Measurements from ENCODE around the gene ZNF467.
A peak's percentile ranks its signal among the peaks of the same experiment; 100 is the strongest.

Gene ZNF467

GRCh38 chr7:149793261-149793660 lies 19.9 kb upstream of the ZNF467 start:
- H2AK5ac ChIP-seq (ENCODE audit: low read depth, low read length) = peak overlapping the region; percentile 97
- no peak overlapping the region for H3K4me3 ChIP-seq (ENCODE audit: low read length in 2 of 2)
- DNase-seq (ENCODE audit: low spot score) = no peak
- H3K23ac ChIP-seq (ENCODE audit: low read depth, low read length, poor library complexity) = no peak overlapping the region
- no peak overlapping the region for H2AFZ ChIP-seq (ENCODE audit: low read length)
- H3K4ac ChIP-seq (ENCODE audit: low read length) = no peak overlapping the region
- H3K4me1 ChIP-seq (ENCODE audit: control insufficient read depth in 2 of 2, insufficient read depth in 1 of 2, low read depth in 1 of 2, low read length in 2 of 2) = peaks cover 20 to 30% of the 10 kb centered on the region in 2 donors
- no peak overlapping the region for H2BK5ac ChIP-seq (ENCODE audit: low read length)
- peak overlapping the region; percentile 18 for H2BK12ac ChIP-seq (ENCODE audit: low read length)
- no CpG with 5 or more reads among the region's 10 CpGs for WGBS, 2 donors (ENCODE audit: extremely low coverage in 2 of 2, insufficient read length in 2 of 2, insufficient replicate concordance in 1 of 2)
- no peak overlapping the region for H3K9ac ChIP-seq (ENCODE audit: low read depth, low read length, poor library complexity)
- H3K79me1 ChIP-seq (ENCODE audit: low read depth, low read length) = peaks cover 2% of the 10 kb centered on the region
- no peak overlapping the region for H3K4me2 ChIP-seq (ENCODE audit: insufficient read depth, low read length, poor library complexity, severe bottlenecking)
- H3K27ac ChIP-seq (replicated peaks; ENCODE audit: low read length) = no peak overlapping the region
- H3K9me3 ChIP-seq (replicated peaks in 1 of 2; ENCODE audit: control insufficient read depth in 2 of 2, insufficient read depth in 1 of 2, low read depth in 1 of 2, low read length in 2 of 2) = no peaks in the 10 kb centered on the region
- H3K14ac ChIP-seq (ENCODE audit: low read length) = peak overlapping the region; percentile 17
- H4K8ac ChIP-seq (ENCODE audit: low read depth, low read length) = no peak overlapping the region
- no peak overlapping the region for H2BK15ac ChIP-seq (ENCODE audit: low read length)
- H2BK120ac ChIP-seq (ENCODE audit: low read depth, low read length) = no peak overlapping the region
- no peak overlapping the region for H4K91ac ChIP-seq (ENCODE audit: low read depth, low read length, poor library complexity)
- peak overlapping the region; percentile 9 for H3K18ac ChIP-seq (ENCODE audit: low read length)
- peaks cover 0 to 24% (median 0%) of the 10 kb centered on the region in 3 experiments for H3K27me3 ChIP-seq (ENCODE audit: control insufficient read depth in 3 of 3, insufficient read depth in 3 of 3, low read depth in 1 of 3, low read length in 3 of 3)
- no peaks in the 10 kb centered on the region for H3K36me3 ChIP-seq (replicated peaks in 1 of 2; ENCODE audit: control insufficient read depth in 2 of 2, insufficient read depth in 2 of 2, low read length in 2 of 2)

- no peak overlapping the region for H2BK120ac ChIP-seq (ENCODE audit: low read depth, low read length)
- peaks cover 2% of the 10 kb centered on the region for H3K79me1 ChIP-seq (ENCODE audit: low read depth, low read length)
- no peak overlapping the region for H4K91ac ChIP-seq (ENCODE audit: low read depth, low read length, poor library complexity)
- H3K27me3 ChIP-seq (ENCODE audit: control insufficient read depth in 3 of 3, insufficient read depth in 3 of 3, low read depth in 1 of 3, low read length in 3 of 3) = peaks cover 0 to 27% (median 0%) of the 10 kb centered on the region in 3 experiments
- H2BK12ac ChIP-seq (ENCODE audit: low read length) = no peak overlapping the region
- H3K9ac ChIP-seq (ENCODE audit: low read depth, low read length, poor library complexity) = no peak overlapping the region
- no peak overlapping the region for H2BK15ac ChIP-seq (ENCODE audit: low read length)
- no peaks in the 10 kb centered on the region for H3K9me3 ChIP-seq (replicated peaks in 1 of 2; ENCODE audit: control insufficient read depth in 2 of 2, insufficient read depth in 1 of 2, low read depth in 1 of 2, low read length in 2 of 2)
- peak overlapping the region; percentile 56 for H2AK5ac ChIP-seq (ENCODE audit: low read depth, low read length)
- H3K27ac ChIP-seq (replicated peaks; ENCODE audit: low read length) = no peak overlapping the region
- WGBS, 2 donors (ENCODE audit: extremely low coverage in 2 of 2, insufficient read length in 2 of 2, insufficient replicate concordance in 1 of 2) = no CpG with 5 or more reads among the region's 15 CpGs
- no peak overlapping the region for H3K4me3 ChIP-seq (ENCODE audit: low read length in 2 of 2)
- H4K8ac ChIP-seq (ENCODE audit: low read depth, low read length) = no peak overlapping the region
- no peak overlapping the region for H3K14ac ChIP-seq (ENCODE audit: low read length)
- no peak overlapping the region for H3K4ac ChIP-seq (ENCODE audit: low read length)
- no peak for DNase-seq (ENCODE audit: low spot score)
- no peak overlapping the region for H3K4me2 ChIP-seq (ENCODE audit: insufficient read depth, low read length, poor library complexity, severe bottlenecking)
- H3K23ac ChIP-seq (ENCODE audit: low read depth, low read length, poor library complexity) = peak overlapping the region; percentile 77
- H2BK5ac ChIP-seq (ENCODE audit: low read length) = peak overlapping the region; percentile 80
- H3K4me1 ChIP-seq (ENCODE audit: control insufficient read depth in 2 of 2, insufficient read depth in 1 of 2, low read depth in 1 of 2, low read length in 2 of 2) = peaks cover 23 to 33% of the 10 kb centered on the region in 2 donors
- no peaks in the 10 kb centered on the region for H3K36me3 ChIP-seq (replicated peaks in 1 of 2; ENCODE audit: control insufficient read depth in 2 of 2, insufficient read depth in 2 of 2, low read length in 2 of 2)
- no peak overlapping the region for H2AFZ ChIP-seq (ENCODE audit: low read length)
- H3K18ac ChIP-seq (ENCODE audit: low read length) = peak overlapping the region; percentile 63
These were observed 18.8 kb upstream of the ZNF467 start for GRCh38 chr7:149792220-149792595.

- Histone ChIP-seq H3K14ac (ENCODE audit: low read length) (peak overlapping the region; percentile 73), H3K4me1 (ENCODE audit: control insufficient read depth in 2 of 2, insufficient read depth in 1 of 2, low read depth in 1 of 2, low read length in 2 of 2) (peaks cover 23 to 33% of the 10 kb centered on the region in 2 donors), H3K27ac (replicated peaks; ENCODE audit: low read length) (no peak overlapping the region), H3K36me3 (replicated peaks in 1 of 2; ENCODE audit: control insufficient read depth in 2 of 2, insufficient read depth in 2 of 2, low read length in 2 of 2) (no peaks in the 10 kb centered on the region), H3K23ac (ENCODE audit: low read depth, low read length, poor library complexity) (peak overlapping the region; percentile 77), H4K91ac (ENCODE audit: low read depth, low read length, poor library complexity) (peak overlapping the region; percentile 62), H3K4ac (ENCODE audit: low read length) (peak overlapping the region; percentile 20), H3K4me3 (ENCODE audit: low read length in 2 of 2) (no peak overlapping the region), H3K18ac (ENCODE audit: low read length) (peak overlapping the region; percentile 63), H2AFZ (ENCODE audit: low read length) (no peak overlapping the region), H3K9ac (ENCODE audit: low read depth, low read length, poor library complexity) (no peak overlapping the region), H2BK5ac (ENCODE audit: low read length) (no peak overlapping the region), H2BK120ac (ENCODE audit: low read depth, low read length) (no peak overlapping the region), H2BK15ac (ENCODE audit: low read length) (peak overlapping the region; percentile 31), H2AK5ac (ENCODE audit: low read depth, low read length) (peak overlapping the region; percentile 56), H3K9me3 (replicated peaks in 1 of 2; ENCODE audit: control insufficient read depth in 2 of 2, insufficient read depth in 1 of 2, low read depth in 1 of 2, low read length in 2 of 2) (no peaks in the 10 kb centered on the region), H2BK12ac (ENCODE audit: low read length) (peak overlapping the region; percentile 44), H4K8ac (ENCODE audit: low read depth, low read length) (no peak overlapping the region), H3K4me2 (ENCODE audit: insufficient read depth, low read length, poor library complexity, severe bottlenecking) (no peak overlapping the region), H3K79me1 (ENCODE audit: low read depth, low read length) (peaks cover under 1% of the 10 kb centered on the region), H3K27me3 (ENCODE audit: control insufficient read depth in 3 of 3, insufficient read depth in 3 of 3, low read depth in 1 of 3, low read length in 3 of 3) (peaks cover 0 to 31% (median 0%) of the 10 kb centered on the region in 3 experiments)
- DNase-seq (ENCODE audit: low spot score) = no peak
- no CpG with 5 or more reads among the region's 21 CpGs for WGBS, 2 donors (ENCODE audit: extremely low coverage in 2 of 2, insufficient read length in 2 of 2, insufficient replicate concordance in 1 of 2)
These were observed 18.2 kb upstream of the ZNF467 start for GRCh38 chr7:149791411-149792219.

- Histone ChIP-seq H2AFZ (ENCODE audit: low read length) (peak overlapping the region; percentile 56), H3K79me1 (ENCODE audit: low read depth, low read length) (no peaks in the 10 kb centered on the region), H3K23ac (ENCODE audit: low read depth, low read length, poor library complexity) (peak overlapping the region; percentile 1), H2BK15ac (ENCODE audit: low read length) (no peak overlapping the region), H2BK12ac (ENCODE audit: low read length) (no peak overlapping the region), H3K9ac (ENCODE audit: low read depth, low read length, poor library complexity) (no peak overlapping the region), H2AK5ac (ENCODE audit: low read depth, low read length) (peak overlapping the region; percentile 56), H3K14ac (ENCODE audit: low read length) (no peak overlapping the region), H3K4me2 (ENCODE audit: insufficient read depth, low read length, poor library complexity, severe bottlenecking) (no peak overlapping the region), H3K4me1 (ENCODE audit: control insufficient read depth in 2 of 2, insufficient read depth in 1 of 2, low read depth in 1 of 2, low read length in 2 of 2) (peaks cover 23 to 33% of the 10 kb centered on the region in 2 donors), H3K36me3 (replicated peaks in 1 of 2; ENCODE audit: control insufficient read depth in 2 of 2, insufficient read depth in 2 of 2, low read length in 2 of 2) (no peaks in the 10 kb centered on the region), H3K27me3 (ENCODE audit: control insufficient read depth in 3 of 3, insufficient read depth in 3 of 3, low read depth in 1 of 3, low read length in 3 of 3) (peaks cover 0 to 31% (median 0%) of the 10 kb centered on the region in 3 experiments), H3K9me3 (replicated peaks in 1 of 2; ENCODE audit: control insufficient read depth in 2 of 2, insufficient read depth in 1 of 2, low read depth in 1 of 2, low read length in 2 of 2) (no peaks in the 10 kb centered on the region), H4K91ac (ENCODE audit: low read depth, low read length, poor library complexity) (no peak overlapping the region), H2BK120ac (ENCODE audit: low read depth, low read length) (no peak overlapping the region), H3K4me3 (ENCODE audit: low read length in 2 of 2) (no peak overlapping the region), H3K18ac (ENCODE audit: low read length) (peak overlapping the region; percentile 46), H2BK5ac (ENCODE audit: low read length) (no peak overlapping the region), H3K27ac (replicated peaks; ENCODE audit: low read length) (no peak overlapping the region), H4K8ac (ENCODE audit: low read depth, low read length) (no peak overlapping the region), H3K4ac (ENCODE audit: low read length) (no peak overlapping the region)
- no peak for DNase-seq (ENCODE audit: low spot score)
- no CpG with 5 or more reads among the region's 14 CpGs for WGBS, 2 donors (ENCODE audit: extremely low coverage in 2 of 2, insufficient read length in 2 of 2, insufficient replicate concordance in 1 of 2)
These were observed 17.5 kb upstream of the ZNF467 start for GRCh38 chr7:149790754-149791360.
